ENCODE results near the gene CENPN. TPM values are rescaled to one million over a fixed set of nuclear protein-coding genes. Genes with fewer than 3 reads are reported as not detected.

The CENPN gene
- total RNA-seq, 2 experiments from 2014 or later, result 51.7 to 54.8 TPM

DNA sequence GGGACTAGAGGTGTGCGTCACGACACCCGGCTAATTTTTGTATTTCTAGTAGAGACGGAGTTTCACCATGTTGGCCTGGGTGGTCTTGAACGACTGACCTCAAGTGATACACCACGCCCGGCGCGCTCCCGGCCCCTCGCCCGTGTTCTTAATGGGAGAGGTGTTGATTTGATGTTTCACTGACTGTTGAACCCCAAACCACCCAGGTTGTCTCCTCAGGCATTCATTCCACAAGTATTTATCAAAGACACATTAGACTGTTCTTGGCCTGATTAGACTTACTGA is 1.4 kb downstream of the CENPN start:
- POLR2A ChIA-PET, result interaction anchor here (0.6 to 3.2 kb wide), 4 partner anchors 10 to 76 kb away, joined by 3 to 20 read pairs (median 6); no protein-coding TSS in a partner anchor
- H3K9me3 Mint-ChIP-seq, result no peaks in the 10 kb centered on the region

DNA sequence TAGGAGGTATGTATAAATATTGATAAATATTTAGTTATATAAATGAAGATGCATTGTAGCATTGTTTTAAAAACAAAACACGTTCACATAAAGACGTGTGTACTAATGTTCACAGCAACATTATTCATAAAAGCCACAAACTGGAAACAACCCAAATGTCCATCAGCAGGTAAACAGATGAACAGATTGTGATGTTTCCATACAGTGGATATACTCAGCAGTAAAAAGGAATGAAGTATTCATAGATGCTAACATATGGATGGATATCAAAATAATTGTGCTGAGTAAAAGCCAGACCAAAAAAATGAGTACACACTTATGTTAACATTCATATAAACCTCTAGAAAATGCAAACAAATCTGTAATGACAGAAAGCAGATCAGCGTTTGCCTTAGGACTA is 6.0 kb downstream of the CENPN start:
- Mint-ChIP-seq H3K27me3 (no peaks in the 10 kb centered on the region), H3K4me1 (ENCODE audit: low read depth) (peaks cover 7% of the 10 kb centered on the region), H3K4me3 (no peak overlapping the region), H3K27ac (no peak overlapping the region), H3K36me3 (ENCODE audit: low read depth) (peaks cover 71% of the 10 kb centered on the region), H3K9me3 (no peaks in the 10 kb centered on the region)
- DNase-seq (no peak), ATAC-seq (no peak)
- ChIA-PET POLR2A (interaction anchor here (1.0 kb wide), 1 partner anchor 12 kb away, joined by 3 read pairs; no protein-coding TSS in a partner anchor), CTCF (no interaction called here)
- TF ChIP-seq, protein P1, sequence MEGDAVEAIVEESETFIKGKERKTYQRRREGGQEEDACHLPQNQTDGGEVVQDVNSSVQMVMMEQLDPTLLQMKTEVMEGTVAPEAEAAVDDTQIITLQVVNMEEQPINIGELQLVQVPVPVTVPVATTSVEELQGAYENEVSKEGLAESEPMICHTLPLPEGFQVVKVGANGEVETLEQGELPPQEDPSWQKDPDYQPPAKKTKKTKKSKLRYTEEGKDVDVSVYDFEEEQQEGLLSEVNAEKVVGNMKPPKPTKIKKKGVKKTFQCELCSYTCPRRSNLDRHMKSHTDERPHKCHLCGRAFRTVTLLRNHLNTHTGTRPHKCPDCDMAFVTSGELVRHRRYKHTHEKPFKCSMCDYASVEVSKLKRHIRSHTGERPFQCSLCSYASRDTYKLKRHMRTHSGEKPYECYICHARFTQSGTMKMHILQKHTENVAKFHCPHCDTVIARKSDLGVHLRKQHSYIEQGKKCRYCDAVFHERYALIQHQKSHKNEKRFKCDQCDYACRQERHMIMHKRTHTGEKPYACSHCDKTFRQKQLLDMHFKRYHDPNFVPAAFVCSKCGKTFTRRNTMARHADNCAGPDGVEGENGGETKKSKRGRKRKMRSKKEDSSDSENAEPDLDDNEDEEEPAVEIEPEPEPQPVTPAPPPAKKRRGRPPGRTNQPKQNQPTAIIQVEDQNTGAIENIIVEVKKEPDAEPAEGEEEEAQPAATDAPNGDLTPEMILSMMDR (IDR thresholded peaks at IDR 0.05), result no peak
- intact Hi-C loops (cut with micrococcal nuclease), result no loop called here

More for the DNA sequence above, 1.4 kb downstream of the CENPN start:
- DNase-seq (no peak), ATAC-seq (no peak)
- H3K4me1 Mint-ChIP-seq (ENCODE audit: low read depth), result peaks cover 30% of the 10 kb centered on the region
- peak overlapping the region; percentile 100 for H3K27ac Mint-ChIP-seq
- TF ChIP-seq, protein P1 (IDR thresholded peaks at IDR 0.05), result no peak
- H3K27me3 Mint-ChIP-seq, result no peaks in the 10 kb centered on the region
- CTCF ChIA-PET, result interaction anchor here (1.5 to 1.8 kb wide), 3 partner anchors 10 to 28 kb away, joined by 3 to 10 read pairs (median 7); partner anchors contain the start of gene ATMIN
- peaks cover 51% of the 10 kb centered on the region for H3K36me3 Mint-ChIP-seq (ENCODE audit: low read depth)
- peak overlapping the region; percentile 86 for H3K4me3 Mint-ChIP-seq
- intact Hi-C loops (cut with micrococcal nuclease), result loop anchor here (5.0 kb wide), 1 partner anchor 69 kb away; the partner anchor contains the start of gene C16orf46

GRCh38 chr16:81014672-81015071 is 7.7 kb downstream of the CENPN start:
- no peak overlapping the region for H3K27ac Mint-ChIP-seq
- peaks cover 68% of the 10 kb centered on the region for H3K36me3 Mint-ChIP-seq (ENCODE audit: low read depth)
- no peaks in the 10 kb centered on the region for H3K27me3 Mint-ChIP-seq
- intact Hi-C loops (cut with micrococcal nuclease), result no loop called here
- no peak for ATAC-seq
- POLR2A ChIA-PET, result interaction anchor here (0.7 kb wide), 1 partner anchor 18 kb away, joined by 4 read pairs; no protein-coding TSS in a partner anchor
- DNase-seq, result no peak
- no peaks in the 10 kb centered on the region for H3K4me1 Mint-ChIP-seq (ENCODE audit: low read depth)
- H3K4me3 Mint-ChIP-seq, result no peak overlapping the region
- TF ChIP-seq, protein P1 (IDR thresholded peaks at IDR 0.05), result no peak
- CTCF ChIA-PET, result interaction anchor here (1.0 to 1.4 kb wide), 4 partner anchors 10 to 184 kb away, joined by 3 to 10 read pairs (median 4); partner anchors contain the start of gene ATMIN
- H3K9me3 Mint-ChIP-seq, result no peaks in the 10 kb centered on the region

GRCh38 chr16:81018496-81018895 is 11.5 kb downstream of the CENPN start:
- peaks cover 61% of the 10 kb centered on the region for H3K36me3 Mint-ChIP-seq (ENCODE audit: low read depth)
- TF ChIP-seq, protein P1 (IDR thresholded peaks at IDR 0.05), result no peak
- CTCF ChIA-PET, result interaction anchor here (1.5 to 4.0 kb wide), 2 partner anchors 9 to 15 kb away, joined by 7 to 42 read pairs; partner anchors contain the start of gene ATMIN
- DNase-seq (no peak), ATAC-seq (no peak)
- no peaks in the 10 kb centered on the region for H3K4me1 Mint-ChIP-seq (ENCODE audit: low read depth)
- H3K4me3 Mint-ChIP-seq, result no peak overlapping the region
- POLR2A ChIA-PET, result interaction anchor here (0.5 to 2.2 kb wide), 5 partner anchors 9 to 56 kb away, joined by 3 to 8 read pairs (median 3); partner anchors contain the start of genes CENPN and CMC2
- no peaks in the 10 kb centered on the region for H3K9me3 Mint-ChIP-seq
- intact Hi-C loops (cut with micrococcal nuclease), result no loop called here
- no peaks in the 10 kb centered on the region for H3K27me3 Mint-ChIP-seq
- H3K27ac Mint-ChIP-seq, result no peak overlapping the region

DNA sequence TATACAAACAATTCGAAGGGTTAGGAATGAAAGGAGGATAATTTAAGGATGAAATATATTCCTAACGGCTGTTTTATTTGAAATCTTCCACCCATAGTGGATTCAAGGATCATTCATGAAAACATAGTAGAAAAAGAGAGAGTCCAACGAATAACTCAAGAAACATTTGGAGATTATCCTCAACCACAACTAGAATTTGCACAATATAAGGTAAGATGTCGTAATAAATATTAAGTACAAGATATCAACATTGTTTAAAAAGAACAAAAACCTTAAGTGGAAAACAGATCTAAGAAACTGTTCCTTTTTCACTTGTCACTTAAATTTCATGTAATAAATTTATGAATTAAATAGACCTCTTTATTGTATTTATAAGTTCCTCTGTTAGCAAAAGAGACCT is 19.4 kb downstream of the CENPN start:
- no peak overlapping the region for H3K27ac Mint-ChIP-seq
- DNase-seq (no peak), ATAC-seq (no peak)
- TF ChIP-seq, protein P1 (IDR thresholded peaks at IDR 0.05), result no peak
- intact Hi-C loops (cut with micrococcal nuclease), result no loop called here
- peaks cover 62% of the 10 kb centered on the region for H3K36me3 Mint-ChIP-seq (ENCODE audit: low read depth)
- H3K27me3 Mint-ChIP-seq, result no peaks in the 10 kb centered on the region
- POLR2A ChIA-PET, result no interaction called here
- CTCF ChIA-PET, result interaction anchor here (2.1 kb wide), 1 partner anchor 9 kb away, joined by 9 read pairs; the partner anchor contains the start of gene ATMIN
- H3K4me3 Mint-ChIP-seq, result no peak overlapping the region
- H3K4me1 Mint-ChIP-seq (ENCODE audit: low read depth), result peaks cover 7% of the 10 kb centered on the region
- H3K9me3 Mint-ChIP-seq, result peaks cover 4% of the 10 kb centered on the region

All from activated CD8-positive, alpha-beta T cell treated with anti-CD3 and anti-CD28 coated beads for 36 hours (primary cell).